Gastroesophageal sphincter (tissue), 3 donors: Measurements from ENCODE around the gene IGFBP2.

Experiments used
- EP300 ChIP-seq: sonication (generic); formaldehyde crosslinking; IDR thresholded peaks from one replicate; pipeline ENCODE4 v1.6.1; 2017; ENCODE audit warnings: antibody characterized with exemption, mild to moderate bottlenecking
- TF ChIP-seq, protein P1 (sequence below), 4 experiments: fragments of 200-600 bp in 2 of 4; fragments of 450-650 bp in 2 of 4; sonication (generic) in 1 of 4; IDR thresholded peaks; one replicate each; pipeline ENCODE4 v1.5.1; 2017 to 2019; ENCODE audit warnings: antibody characterized with exemption in 4 of 4, mild to moderate bottlenecking in 2 of 4, moderate library complexity in 2 of 4

GRCh38 chr2:216702756-216703155 is 69.5 kb downstream of the IGFBP2 start:
- TF ChIP-seq, protein P1, sequence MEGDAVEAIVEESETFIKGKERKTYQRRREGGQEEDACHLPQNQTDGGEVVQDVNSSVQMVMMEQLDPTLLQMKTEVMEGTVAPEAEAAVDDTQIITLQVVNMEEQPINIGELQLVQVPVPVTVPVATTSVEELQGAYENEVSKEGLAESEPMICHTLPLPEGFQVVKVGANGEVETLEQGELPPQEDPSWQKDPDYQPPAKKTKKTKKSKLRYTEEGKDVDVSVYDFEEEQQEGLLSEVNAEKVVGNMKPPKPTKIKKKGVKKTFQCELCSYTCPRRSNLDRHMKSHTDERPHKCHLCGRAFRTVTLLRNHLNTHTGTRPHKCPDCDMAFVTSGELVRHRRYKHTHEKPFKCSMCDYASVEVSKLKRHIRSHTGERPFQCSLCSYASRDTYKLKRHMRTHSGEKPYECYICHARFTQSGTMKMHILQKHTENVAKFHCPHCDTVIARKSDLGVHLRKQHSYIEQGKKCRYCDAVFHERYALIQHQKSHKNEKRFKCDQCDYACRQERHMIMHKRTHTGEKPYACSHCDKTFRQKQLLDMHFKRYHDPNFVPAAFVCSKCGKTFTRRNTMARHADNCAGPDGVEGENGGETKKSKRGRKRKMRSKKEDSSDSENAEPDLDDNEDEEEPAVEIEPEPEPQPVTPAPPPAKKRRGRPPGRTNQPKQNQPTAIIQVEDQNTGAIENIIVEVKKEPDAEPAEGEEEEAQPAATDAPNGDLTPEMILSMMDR (IDR thresholded peaks at IDR 0.05): no peak
- TF ChIP-seq EP300: no peak
